Activated naive CD8-positive, alpha-beta T cell (primary cell): ENCODE data around the gene CEP131.

Experiments used
- H3K27ac Mint-ChIP-seq: one replicate; pipeline ENCODE4 v1.8.0; 2021; ENCODE audit warnings: mixed read lengths
- H3K27me3 Mint-ChIP-seq: one replicate; pipeline ENCODE4 v1.8.0; 2021; ENCODE audit warnings: mixed read lengths
- H3K36me3 Mint-ChIP-seq: one replicate; pipeline ENCODE4 v1.8.0; 2021; ENCODE audit warnings: mixed read lengths
- H3K4me1 Mint-ChIP-seq: one replicate; pipeline ENCODE4 v1.8.0; 2021; ENCODE audit warnings: low read depth, mixed read lengths
- H3K4me3 Mint-ChIP-seq: one replicate; pipeline ENCODE4 v1.8.0; 2021; ENCODE audit warnings: mild to moderate bottlenecking, mixed read lengths
- H3K9me3 Mint-ChIP-seq: one replicate; pipeline ENCODE4 v1.8.0; 2021; ENCODE audit warnings: low read depth, mixed read lengths

The CEP131 gene

GRCh38 chr17:81256616-81257015 lies 33.9 kb upstream of the CEP131 start:
- Mint-ChIP-seq H3K27me3 (no peaks in the 10 kb centered on the region), H3K36me3 (peaks cover 5% of the 10 kb centered on the region), H3K27ac (no peak overlapping the region), H3K4me1 (peaks cover 10% of the 10 kb centered on the region), H3K4me3 (no peak overlapping the region), H3K9me3 (no peaks in the 10 kb centered on the region)

DNA sequence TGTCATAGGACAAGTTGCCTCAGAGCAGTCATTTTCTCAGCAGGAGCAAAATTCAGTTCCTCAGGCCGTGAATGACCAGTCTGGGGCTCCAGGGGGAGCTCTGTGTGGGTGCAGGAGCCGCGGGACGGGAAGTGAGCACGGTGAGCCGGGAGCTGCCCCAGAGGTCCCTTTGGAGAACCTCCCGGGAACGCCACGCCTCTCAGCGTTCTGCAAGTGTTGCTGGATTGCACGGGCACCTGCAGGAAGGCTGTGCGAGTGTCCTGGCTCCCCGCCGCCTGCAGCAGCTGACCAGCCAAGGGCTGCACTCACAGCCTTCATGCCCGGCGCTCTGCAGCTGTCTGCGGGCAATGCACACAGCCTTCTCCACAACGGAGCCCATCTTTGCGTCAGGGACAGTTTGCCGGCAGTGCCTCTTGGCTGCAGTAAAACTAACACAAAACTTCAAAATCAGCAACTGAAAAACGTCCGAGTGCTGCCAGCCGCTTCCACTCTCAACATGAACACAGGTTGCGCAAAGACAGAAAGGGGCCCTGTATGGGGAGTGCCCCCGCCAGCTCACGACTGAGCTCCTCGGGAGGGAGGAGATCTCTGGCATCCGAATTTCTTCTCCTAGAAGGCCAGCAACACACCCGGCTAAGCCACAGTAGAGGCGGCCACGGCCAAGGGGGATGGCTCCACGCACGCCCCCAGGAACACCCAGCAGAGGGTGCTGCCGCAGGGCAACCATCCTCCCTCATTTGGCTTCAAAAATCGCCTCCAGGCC lies 32.4 kb upstream of the CEP131 start:
- H3K4me3 Mint-ChIP-seq = no peak overlapping the region
- no peaks in the 10 kb centered on the region for H3K9me3 Mint-ChIP-seq
- H3K27me3 Mint-ChIP-seq = no peaks in the 10 kb centered on the region
- H3K36me3 Mint-ChIP-seq = peaks cover 5% of the 10 kb centered on the region
- no peak overlapping the region for H3K27ac Mint-ChIP-seq
- H3K4me1 Mint-ChIP-seq = peaks cover 12% of the 10 kb centered on the region

- peaks cover 14% of the 10 kb centered on the region for H3K4me1 Mint-ChIP-seq
- no peaks in the 10 kb centered on the region for H3K27me3 Mint-ChIP-seq
- H3K27ac Mint-ChIP-seq = peak overlapping the region; percentile 46
- no peaks in the 10 kb centered on the region for H3K9me3 Mint-ChIP-seq
- peak overlapping the region; percentile 33 for H3K4me3 Mint-ChIP-seq
- peaks cover 5% of the 10 kb centered on the region for H3K36me3 Mint-ChIP-seq
Measured at GRCh38 chr17:81253358-81254131, 30.8 kb upstream of the CEP131 start.

- H3K9me3 Mint-ChIP-seq = no peaks in the 10 kb centered on the region
- no peak overlapping the region for H3K4me3 Mint-ChIP-seq
- H3K36me3 Mint-ChIP-seq = peaks cover 5% of the 10 kb centered on the region
- peaks cover 14% of the 10 kb centered on the region for H3K4me1 Mint-ChIP-seq
- H3K27ac Mint-ChIP-seq = peak overlapping the region; percentile 30
- no peaks in the 10 kb centered on the region for H3K27me3 Mint-ChIP-seq
Measured at GRCh38 chr17:81252987-81253329, 30.2 kb upstream of the CEP131 start.

DNA sequence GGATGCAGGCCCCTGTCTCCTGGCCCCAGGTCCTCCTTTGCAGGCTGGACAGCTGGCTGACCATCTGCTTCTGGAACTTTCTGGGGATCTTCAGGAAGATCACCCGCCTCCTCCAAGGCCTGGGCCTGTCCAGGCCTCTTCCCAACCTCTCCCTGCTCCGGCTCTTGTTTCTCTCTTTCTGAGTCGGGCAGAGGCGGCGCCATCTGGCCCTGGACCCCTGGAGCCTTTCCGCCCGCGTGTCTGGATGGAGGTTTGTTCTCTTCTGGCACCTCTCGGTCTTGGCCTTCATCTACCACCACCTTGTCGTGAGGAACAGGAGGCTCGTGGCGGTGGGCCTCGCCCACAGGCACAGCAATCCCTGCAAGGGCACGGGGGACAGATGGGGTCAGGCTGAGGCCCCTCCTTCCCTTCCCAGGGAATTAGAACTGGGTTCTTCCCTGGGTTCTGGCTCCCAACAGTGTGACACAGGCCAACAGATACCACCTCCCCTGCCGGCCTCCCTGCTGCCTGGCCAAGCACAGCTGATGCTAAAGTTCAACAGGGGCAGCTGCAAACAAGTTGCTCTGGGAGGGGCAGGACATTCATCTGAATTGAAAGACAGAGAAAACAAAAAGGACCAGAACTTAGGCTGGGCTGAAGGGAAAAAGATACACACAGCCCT lies 29.7 kb upstream of the CEP131 start:
- Mint-ChIP-seq H3K27ac (no peak overlapping the region), H3K36me3 (peaks cover 5% of the 10 kb centered on the region), H3K4me3 (no peak overlapping the region), H3K27me3 (no peaks in the 10 kb centered on the region), H3K4me1 (peaks cover 14% of the 10 kb centered on the region), H3K9me3 (no peaks in the 10 kb centered on the region)

GRCh38 chr17:81251709-81252301 lies 29.0 kb upstream of the CEP131 start:
- Mint-ChIP-seq H3K27me3 (no peaks in the 10 kb centered on the region), H3K36me3 (peaks cover 5% of the 10 kb centered on the region), H3K27ac (no peak overlapping the region), H3K9me3 (no peaks in the 10 kb centered on the region), H3K4me3 (peak overlapping the region; percentile 10), H3K4me1 (peaks cover 14% of the 10 kb centered on the region)

GRCh38 chr17:81251094-81251708 lies 28.4 kb upstream of the CEP131 start:
- Mint-ChIP-seq H3K36me3 (peaks cover 5% of the 10 kb centered on the region), H3K4me1 (peaks cover 14% of the 10 kb centered on the region)

DNA sequence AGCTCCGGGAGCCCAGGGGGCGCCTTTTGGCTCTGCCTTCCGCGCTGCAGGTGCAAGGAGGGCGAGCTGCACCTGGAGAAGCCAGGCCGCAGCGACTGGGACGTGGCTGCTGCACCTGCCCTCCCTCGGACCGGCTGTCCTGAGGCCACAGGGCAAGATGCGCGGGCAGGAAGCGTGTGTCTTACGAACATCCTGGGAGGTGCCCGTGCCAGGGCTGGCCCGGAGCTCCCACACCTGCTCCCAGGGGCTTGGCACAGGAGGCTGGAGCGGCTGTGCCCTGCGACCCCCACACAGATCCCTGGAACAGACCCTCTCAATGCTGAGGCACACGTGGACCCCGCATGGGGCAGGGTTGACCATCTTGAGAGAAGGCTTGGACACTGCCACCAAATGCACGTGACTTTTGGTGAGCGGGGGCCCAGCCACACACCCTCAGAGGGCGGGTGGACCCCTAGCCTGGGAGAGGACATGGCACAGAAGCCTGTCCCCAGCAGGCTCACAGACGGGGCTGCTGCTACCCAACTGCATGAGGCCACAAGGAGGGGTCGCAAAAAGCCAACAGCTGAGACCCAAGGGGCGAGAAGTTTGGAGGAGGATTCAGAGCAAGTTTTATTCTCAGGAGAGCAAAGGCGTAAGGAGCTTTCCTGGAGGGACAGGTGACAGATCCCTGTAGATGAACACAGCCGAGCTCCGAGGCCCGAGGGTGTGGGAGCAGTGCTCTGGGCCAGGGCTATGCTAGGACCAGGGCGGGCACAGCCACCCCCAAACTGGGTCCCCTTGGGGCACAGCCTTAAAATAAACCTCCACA lies 27.7 kb upstream of the CEP131 start:
- no peaks in the 10 kb centered on the region for H3K9me3 Mint-ChIP-seq
- peak overlapping the region; percentile 10 for H3K4me3 Mint-ChIP-seq
- peaks cover 5% of the 10 kb centered on the region for H3K36me3 Mint-ChIP-seq
- H3K4me1 Mint-ChIP-seq = peaks cover 14% of the 10 kb centered on the region
- H3K27me3 Mint-ChIP-seq = no peaks in the 10 kb centered on the region
- H3K27ac Mint-ChIP-seq = no peak overlapping the region

More at GRCh38 chr17:81251094-81251708, 28.4 kb upstream of the CEP131 start:
- peak overlapping the region; percentile 10 for H3K4me3 Mint-ChIP-seq
- H3K27me3 Mint-ChIP-seq = no peaks in the 10 kb centered on the region
- H3K27ac Mint-ChIP-seq = no peak overlapping the region
- H3K9me3 Mint-ChIP-seq = no peaks in the 10 kb centered on the region

DNA sequence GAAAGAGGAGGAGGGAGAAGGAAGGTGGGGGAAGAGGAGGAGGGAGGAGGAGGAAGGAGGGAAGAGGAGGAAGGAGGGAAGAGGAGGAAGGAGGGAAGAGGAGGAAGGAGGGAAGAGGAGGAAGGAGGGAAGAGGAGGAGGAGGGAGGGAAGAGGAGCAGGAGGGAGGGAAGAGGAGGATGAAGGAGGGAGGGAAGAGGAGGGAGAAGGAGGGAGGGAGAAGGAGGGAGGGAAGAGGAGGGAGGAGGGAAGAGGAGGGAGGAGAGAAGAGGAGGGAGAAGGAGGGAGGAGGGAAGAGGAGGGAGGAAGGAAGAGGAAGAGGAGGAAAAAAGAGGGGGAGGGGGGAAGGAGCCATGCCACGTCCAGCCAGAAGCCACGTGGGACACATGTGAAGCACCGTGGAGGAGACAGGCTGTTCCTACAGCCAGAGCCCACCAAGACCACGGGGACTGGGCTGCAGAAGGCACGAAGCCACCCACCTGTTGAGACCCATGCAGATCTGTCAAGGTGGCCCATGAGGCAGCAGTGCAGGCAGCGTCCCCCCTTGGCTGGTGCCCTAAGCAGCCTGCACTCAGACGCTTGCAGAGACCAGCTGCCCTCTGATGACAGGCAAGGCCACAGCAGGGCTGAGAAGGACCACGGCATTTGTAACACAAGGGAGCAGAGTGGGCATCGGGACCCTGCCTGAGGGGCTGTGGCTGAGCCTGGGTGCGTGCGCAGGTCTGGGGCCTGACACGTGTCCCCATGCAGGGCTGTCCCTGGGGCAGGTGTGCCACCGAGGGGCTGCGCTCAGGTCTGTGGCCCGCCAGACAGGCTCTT lies 26.7 kb upstream of the CEP131 start:
- no peaks in the 10 kb centered on the region for H3K27me3 Mint-ChIP-seq
- no peaks in the 10 kb centered on the region for H3K9me3 Mint-ChIP-seq
- peaks cover 14% of the 10 kb centered on the region for H3K4me1 Mint-ChIP-seq
- peaks cover 5% of the 10 kb centered on the region for H3K36me3 Mint-ChIP-seq
- no peak overlapping the region for H3K27ac Mint-ChIP-seq
- H3K4me3 Mint-ChIP-seq = no peak overlapping the region

- peaks cover 5% of the 10 kb centered on the region for H3K36me3 Mint-ChIP-seq
Measured at GRCh38 chr17:81248649-81249048, 25.9 kb upstream of the CEP131 start.

DNA sequence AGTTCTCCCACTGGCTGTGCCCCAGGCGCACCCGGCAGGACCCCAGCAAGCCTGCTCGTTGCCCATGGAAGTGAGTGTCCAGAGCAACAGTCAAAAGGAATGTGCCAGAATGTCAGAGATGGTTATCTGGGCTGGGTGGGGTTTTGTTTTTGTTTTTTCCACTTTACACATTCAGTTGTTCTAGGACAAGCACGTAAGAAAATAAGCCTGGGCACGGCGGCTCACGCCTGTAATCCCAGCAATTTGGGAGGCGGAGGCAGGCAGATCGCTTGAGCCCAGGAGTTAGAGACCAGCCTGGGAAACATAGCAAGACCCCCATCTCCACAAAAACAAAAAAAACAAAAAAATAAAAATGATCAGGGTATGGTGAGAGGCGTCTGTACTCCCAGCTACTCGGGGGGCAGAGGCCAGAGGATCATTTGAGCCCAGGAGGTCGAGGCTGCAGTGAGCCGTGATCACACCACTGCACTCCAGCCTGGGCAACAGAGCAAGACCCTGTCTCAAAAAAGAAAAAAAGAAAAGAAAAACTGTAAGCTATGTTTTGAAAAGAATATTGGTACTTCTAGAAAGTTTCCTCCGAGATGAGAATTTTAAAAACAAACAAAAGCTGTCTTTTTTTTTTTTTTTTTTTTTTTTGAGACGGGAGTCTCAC lies 24.7 kb upstream of the CEP131 start:
- no peaks in the 10 kb centered on the region for H3K36me3 Mint-ChIP-seq
- H3K27me3 Mint-ChIP-seq = no peaks in the 10 kb centered on the region
- peaks cover 4% of the 10 kb centered on the region for H3K4me1 Mint-ChIP-seq
- no peak overlapping the region for H3K27ac Mint-ChIP-seq
- H3K9me3 Mint-ChIP-seq = no peaks in the 10 kb centered on the region
- H3K4me3 Mint-ChIP-seq = no peak overlapping the region

More at GRCh38 chr17:81248649-81249048, 25.9 kb upstream of the CEP131 start:
- Mint-ChIP-seq H3K27me3 (no peaks in the 10 kb centered on the region), H3K27ac (no peak overlapping the region), H3K9me3 (no peaks in the 10 kb centered on the region), H3K4me1 (peaks cover 11% of the 10 kb centered on the region), H3K4me3 (no peak overlapping the region)

- no peak overlapping the region for H3K27ac Mint-ChIP-seq
Measured at GRCh38 chr17:81246679-81247338, 24.0 kb upstream of the CEP131 start.

DNA sequence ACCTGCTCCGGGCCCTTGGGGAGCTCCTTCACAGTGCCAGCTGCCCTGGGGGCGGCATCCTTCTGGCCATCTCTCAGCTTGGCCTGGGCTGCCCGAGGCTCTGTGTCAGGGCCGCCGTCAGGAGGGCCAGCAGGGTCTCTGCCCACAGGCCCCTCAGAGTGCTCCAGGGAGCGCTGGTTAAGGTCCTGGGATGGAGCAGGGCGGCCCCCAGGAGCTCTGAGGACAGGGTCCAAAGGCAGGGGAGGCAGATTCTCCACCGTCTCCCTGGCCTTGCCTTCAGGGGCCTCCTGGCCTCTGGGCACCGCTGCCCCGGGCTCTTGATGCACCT lies 23.5 kb upstream of the CEP131 start:
- H3K4me1 Mint-ChIP-seq = peaks cover 9% of the 10 kb centered on the region
- no peaks in the 10 kb centered on the region for H3K27me3 Mint-ChIP-seq
- no peak overlapping the region for H3K27ac Mint-ChIP-seq
- H3K4me3 Mint-ChIP-seq = no peak overlapping the region
- no peaks in the 10 kb centered on the region for H3K36me3 Mint-ChIP-seq
- no peaks in the 10 kb centered on the region for H3K9me3 Mint-ChIP-seq

More at GRCh38 chr17:81246679-81247338, 24.0 kb upstream of the CEP131 start:
- Mint-ChIP-seq H3K9me3 (no peaks in the 10 kb centered on the region), H3K27me3 (no peaks in the 10 kb centered on the region), H3K4me3 (no peak overlapping the region), H3K4me1 (peaks cover 7% of the 10 kb centered on the region), H3K36me3 (no peaks in the 10 kb centered on the region)
